GM21447 (cell line): ENCODE results near the gene NDUFAF4.

Experiments used
- ATAC-seq: cut with Tn5 transposase; IDR thresholded peaks from one replicate; pipeline ENCODE4 v1.9.1; 2021; ENCODE audit not compliant: unreplicated experiment

The NDUFAF4 gene

GRCh38 chr6:96897396-96898240, at the start of gene NDUFAF4:
TSS of gene NDUFAF4 (minus strand) at chr6:96897891. CDS start at chr6:96897801, 90 bp downstream.
- peak; percentile 90 for ATAC-seq

DNA sequence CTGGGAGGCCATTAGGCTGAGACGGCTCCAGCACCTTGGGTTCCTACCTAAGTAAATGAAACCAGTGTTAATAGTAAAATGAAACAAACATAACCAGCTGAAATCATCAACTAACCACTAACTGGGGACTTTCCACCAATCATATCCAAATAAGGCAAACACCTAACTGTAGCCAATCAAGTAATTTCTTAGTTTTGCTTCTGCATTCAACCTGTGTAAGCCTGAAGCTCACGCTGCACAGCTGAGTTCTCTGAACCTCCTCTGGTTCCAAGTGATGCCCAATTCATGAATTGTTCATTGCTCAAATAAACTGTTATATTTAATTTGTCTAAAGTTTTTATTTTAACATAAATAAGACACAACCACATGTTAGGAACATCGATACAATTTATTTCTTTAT, 49.4 kb upstream of the NDUFAF4 start:
- peak; percentile 95 for ATAC-seq

GRCh38 chr6:96943555-96944215, 46.0 kb upstream of the NDUFAF4 start:
- ATAC-seq, result no peak

- no peak for ATAC-seq
Measured at GRCh38 chr6:96942676-96943075, 45.0 kb upstream of the NDUFAF4 start.

- no peak for ATAC-seq
Measured at GRCh38 chr6:96940322-96940721, 42.6 kb upstream of the NDUFAF4 start.

GRCh38 chr6:96939007-96939805, 41.5 kb upstream of the NDUFAF4 start:
- ATAC-seq, result no peak

DNA sequence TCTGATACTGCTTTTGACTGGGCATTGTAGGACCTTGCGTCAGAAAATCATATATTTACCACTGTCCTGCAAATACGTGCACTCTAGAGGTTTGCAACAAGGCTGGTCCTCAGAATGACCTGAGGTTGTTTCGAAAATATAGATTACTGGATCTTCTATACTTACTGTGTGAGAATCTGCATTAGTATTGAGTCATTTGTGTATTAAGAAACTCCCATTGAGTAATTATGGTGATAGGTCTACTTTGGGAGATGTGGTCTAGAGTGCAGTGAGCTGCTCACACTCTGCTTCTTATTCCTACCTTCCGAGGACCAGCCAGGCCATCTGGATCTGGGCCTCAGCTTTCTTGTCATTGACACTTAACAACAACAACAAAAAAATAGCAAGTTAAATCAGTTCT, 36.4 kb upstream of the NDUFAF4 start:
- ATAC-seq, result no peak

DNA sequence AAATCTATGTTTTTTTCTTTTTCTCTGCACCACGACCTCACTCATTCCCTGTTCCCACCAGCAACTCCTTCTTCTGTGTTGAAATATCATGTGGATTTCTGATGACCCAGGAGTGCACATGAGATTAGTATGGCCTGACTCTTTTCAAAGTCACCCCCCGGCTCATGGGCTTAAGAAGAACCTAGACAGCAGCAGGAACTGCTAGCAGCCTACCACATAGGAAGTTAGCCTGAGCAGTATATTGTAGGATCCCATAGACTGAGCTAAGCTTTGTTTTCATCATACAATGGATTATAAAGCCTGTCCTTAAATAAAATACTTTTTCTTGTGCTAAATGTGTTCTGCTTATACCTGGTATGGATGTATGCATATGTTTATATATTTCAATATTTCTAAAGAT, 33.5 kb upstream of the NDUFAF4 start:
- ATAC-seq, result no peak

- ATAC-seq, result no peak
Measured at GRCh38 chr6:96929741-96930140, 32.0 kb upstream of the NDUFAF4 start.

GRCh38 chr6:96927660-96928059, 30.0 kb upstream of the NDUFAF4 start:
- ATAC-seq, result no peak

DNA sequence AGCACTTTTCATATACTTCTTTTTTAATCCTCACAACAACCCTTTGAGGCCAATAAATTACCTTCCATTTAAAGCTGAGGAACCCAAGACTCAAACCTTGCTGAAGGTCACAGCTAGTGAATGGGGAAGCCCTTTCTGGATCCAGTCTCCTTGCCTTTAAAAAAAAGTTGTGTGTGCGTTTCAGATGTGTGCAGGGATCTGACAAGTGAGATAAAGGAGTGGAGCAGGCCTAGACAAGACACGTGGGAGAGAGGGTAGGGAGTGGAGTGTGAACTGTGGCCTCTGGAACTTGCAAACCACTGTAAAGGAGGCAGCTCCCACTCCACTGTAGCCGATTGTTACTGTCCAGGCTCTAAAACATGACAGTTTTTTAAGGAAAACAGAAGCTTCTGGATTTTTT, 28.7 kb upstream of the NDUFAF4 start:
- ATAC-seq, result no peak

DNA sequence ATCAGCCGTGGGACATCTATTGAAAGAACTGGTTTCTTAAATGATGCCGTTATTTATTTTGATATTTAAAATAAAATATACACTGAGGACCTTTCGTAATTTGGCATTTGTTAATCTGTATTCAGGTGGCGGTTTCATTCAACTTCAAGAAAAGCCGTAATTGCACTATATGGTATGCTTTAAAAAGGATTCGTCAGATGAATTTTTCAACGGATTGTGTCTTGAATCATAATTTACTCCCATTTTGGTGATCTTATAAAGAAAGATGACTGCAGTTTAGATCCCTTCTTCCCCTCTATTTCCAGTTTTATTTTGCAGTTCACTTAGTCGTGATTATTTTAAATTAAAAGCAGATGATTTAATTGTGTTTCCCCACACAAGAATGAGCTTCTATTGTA, 27.6 kb upstream of the NDUFAF4 start:
- ATAC-seq, result no peak

DNA sequence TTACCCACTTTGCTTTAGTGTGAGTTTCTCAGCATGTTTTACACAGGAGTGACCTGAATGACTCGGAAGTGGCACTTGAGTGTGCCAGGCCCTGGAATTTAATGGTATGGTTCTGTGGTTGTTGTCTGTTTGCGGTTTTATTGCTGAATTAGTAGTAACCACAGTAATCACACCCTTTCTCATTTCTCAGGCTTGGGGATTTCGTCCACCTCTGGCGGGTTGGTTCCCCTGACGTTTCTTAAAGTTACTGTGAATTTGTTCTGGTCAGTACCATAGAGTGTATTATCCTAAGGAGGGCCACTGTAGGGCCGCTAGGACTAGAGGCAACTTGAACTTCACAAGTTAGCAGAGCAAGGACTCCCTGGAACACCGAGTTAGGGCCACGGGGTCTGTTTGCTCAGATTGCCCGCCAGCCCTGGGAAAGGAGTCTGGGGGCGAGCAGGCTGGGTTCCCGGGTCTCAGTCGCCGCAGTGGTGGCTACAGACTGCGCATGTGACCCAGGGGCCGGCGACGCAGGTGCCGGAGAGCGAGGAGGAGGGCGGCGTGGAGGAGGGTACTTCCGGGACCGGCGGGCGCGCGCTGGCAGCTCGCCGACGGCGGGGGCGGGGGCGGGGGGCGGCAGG, 26.3 kb upstream of the NDUFAF4 start:
- peak; percentile 79 for ATAC-seq

DNA sequence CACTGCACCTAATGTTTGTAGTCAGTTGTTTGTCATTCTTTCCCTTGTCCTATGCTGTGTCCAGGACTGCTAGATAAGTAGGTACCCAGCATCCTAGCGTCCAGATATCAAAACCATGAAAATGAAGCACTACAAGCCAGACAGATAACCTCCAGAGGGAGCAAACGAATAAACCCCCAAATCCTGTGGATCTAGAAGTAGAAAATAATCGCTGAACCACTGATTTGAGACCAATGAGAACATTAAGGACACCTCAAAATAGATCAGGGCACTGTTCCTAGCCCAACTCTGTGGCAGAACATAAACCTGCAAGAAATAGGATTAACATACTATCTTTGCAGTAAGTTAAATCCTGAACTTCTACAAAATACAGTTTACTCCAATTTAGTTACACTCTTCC, 25.7 kb upstream of the NDUFAF4 start:
- ATAC-seq, result no peak

DNA sequence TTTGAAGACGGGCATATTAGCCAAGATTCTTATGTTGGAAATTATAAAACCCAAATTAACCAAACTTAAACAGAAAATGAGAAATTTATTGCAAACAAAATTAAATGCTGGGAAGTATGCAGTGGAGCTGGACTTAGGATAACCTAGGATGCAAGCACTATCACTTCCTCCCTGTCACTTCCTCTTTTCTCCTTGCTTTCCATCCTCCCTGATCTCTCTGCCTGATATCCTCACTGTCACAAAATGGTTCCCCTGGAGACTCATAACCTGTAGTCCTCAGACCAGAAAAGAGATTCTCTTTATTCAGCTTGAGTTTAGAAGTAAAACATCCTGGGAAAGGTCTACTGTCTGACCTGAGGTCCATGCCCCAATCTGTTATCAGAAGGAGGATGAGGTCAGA, 19.4 kb upstream of the NDUFAF4 start:
- ATAC-seq, result no peak

DNA sequence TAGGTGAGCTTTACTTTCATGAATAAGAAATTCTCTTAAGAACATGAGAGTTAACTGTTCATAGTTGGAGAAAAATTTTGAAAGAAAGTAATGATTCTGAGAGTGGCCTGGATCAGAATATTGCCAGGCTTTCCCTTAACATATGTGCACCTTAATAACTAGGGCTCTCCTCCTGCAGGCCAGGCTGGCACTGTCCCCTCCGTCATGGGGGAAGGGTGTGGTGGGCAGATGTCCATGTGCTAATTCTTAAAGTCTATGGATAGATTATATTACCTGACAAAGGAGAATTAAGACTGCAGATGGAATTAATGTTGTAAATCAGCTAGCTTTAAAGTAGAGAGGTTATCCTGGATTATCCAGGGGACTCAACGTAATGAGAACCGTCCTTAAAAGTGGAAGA, 15.9 kb upstream of the NDUFAF4 start:
- no peak for ATAC-seq

DNA sequence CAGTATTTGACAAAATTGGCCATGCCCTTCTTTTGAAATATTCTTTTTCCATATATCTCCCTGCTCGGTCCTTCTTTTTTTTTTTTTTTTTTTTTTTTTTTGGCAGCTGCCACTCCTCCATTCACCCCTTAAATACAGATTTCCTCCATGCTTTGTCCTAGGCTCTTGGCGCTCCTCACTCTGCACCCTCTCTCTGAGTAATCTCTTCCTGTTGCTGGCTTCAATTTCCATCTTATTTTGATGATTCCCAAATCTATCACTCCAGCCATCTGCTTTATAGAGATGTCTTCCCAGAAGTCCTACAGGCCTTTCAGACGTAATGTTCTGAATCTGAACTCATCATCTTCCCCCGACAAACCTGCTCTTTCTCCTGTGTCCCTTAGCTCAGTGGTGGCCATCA, 14.1 kb upstream of the NDUFAF4 start:
- ATAC-seq, result no peak

DNA sequence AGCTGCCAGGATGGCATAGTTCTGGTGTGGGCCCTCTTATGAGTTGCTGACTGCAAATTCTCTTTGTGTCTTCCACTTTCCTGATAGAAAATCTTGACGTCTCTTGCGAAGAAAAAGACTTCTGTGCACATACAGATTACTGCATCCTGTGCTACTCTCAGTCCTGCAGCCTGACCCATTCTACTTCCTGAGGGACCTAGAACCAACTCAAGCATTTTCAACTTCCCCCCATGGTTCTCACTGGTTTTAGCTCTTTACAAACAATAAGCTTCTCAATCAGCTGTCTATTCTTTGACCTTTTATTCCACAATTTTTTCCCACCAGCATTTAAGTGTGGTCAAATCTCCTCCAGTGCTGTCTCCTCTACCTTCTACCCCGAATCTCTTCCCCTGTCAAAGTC, 13.5 kb upstream of the NDUFAF4 start:
- no peak for ATAC-seq

DNA sequence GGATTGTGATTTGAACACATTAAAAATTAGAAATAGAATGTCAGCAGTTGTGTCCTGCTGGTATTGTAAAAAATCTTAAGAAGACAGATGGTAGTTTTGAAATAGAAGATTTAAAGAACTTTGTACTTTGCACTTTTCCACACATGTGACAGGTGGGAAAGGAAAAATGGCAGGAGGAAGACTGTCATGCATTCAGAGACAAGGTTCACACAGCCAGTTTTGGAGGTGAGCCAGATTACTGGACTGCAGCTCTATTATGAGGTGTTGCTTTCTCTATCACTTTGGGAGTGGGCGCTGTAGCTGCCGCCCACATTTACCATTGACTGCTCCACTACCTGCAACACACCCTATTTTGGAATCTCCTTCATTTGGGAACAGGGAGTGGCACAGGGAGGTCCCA, 12.1 kb upstream of the NDUFAF4 start:
- ATAC-seq, result no peak

DNA sequence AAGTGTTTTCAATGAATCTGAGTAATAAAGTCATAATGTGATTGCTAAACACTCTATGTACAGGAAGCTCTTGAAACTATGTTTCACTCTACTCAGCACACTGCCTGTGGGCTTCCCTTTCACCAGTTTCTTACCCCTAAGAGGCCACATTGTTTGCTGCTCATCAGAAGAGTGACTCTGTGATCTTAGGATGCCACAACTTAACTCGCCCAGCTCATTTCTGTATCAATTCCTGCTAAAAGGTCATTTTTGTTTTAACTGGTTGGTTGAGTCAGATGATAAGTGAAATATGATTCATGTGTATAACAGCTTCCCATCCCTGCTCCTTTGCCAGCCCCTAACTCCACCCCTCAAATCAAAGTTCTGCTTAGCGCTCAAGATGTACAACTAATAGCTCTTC, 9.8 kb upstream of the NDUFAF4 start:
- peak; percentile 87 for ATAC-seq

GRCh38 chr6:96900873-96901272, 3.2 kb upstream of the NDUFAF4 start:
- ATAC-seq, result no peak
